Karpas-422 (cell line): ENCODE data around the gene SPP1. TPM values are rescaled to one million over a fixed set of nuclear protein-coding genes. Genes with fewer than 3 reads are reported as not detected.
"Not testable (repeated sequence)": the region's sequence is repeated elsewhere in the genome, so short reads cannot be mapped to it uniquely, and the experiment has no call there.

Source experiments
- DNase-seq: peaks from one replicate; pipeline ENCODE4 v3.0.0-alpha.2; 2015
- H2AFZ ChIP-seq: fragments of 200-600 bp; sonication (generic); 2 replicates; pipeline ENCODE4 v1.6.1; 2014; ENCODE audit warnings: antibody characterized with exemption, low read length, mixed read lengths
- H3K27ac ChIP-seq: fragments of 200-600 bp; sonication (generic); 2 replicates; pipeline ENCODE4 v1.5.1; 2014; ENCODE audit warnings: mild to moderate bottlenecking, low read length, moderate library complexity
- H3K27me3 ChIP-seq: fragments of 200-600 bp; sonication (generic); 2 replicates; pipeline ENCODE4 v1.6.1; 2014; ENCODE audit warnings: low read length, mixed read lengths
- H3K36me3 ChIP-seq: fragments of 200-600 bp; sonication (generic); 2 replicates; pipeline ENCODE4 v1.6.1; 2014; ENCODE audit warnings: low read length, mixed read lengths; ENCODE audit not compliant: insufficient read depth
- H3K4me1 ChIP-seq: fragments of 200-600 bp; sonication (generic); 2 replicates; pipeline ENCODE4 v1.6.1; 2014; ENCODE audit warnings: mild to moderate bottlenecking, low read length, mixed read lengths
- H3K4me2 ChIP-seq: fragments of 200-600 bp; sonication (generic); 2 replicates; pipeline ENCODE4 v1.6.1; 2014; ENCODE audit warnings: low read length, low read depth, mild to moderate bottlenecking; ENCODE audit not compliant: poor library complexity, severe bottlenecking
- H3K4me3 ChIP-seq: fragments of 200-600 bp; sonication (generic); 2 replicates; pipeline ENCODE4 v1.5.1; 2014; ENCODE audit warnings: mild to moderate bottlenecking, antibody characterized with exemption, low read length, mixed read lengths
- H3K79me2 ChIP-seq: fragments of 200-600 bp; sonication (generic); 2 replicates; pipeline ENCODE4 v1.6.1; 2014; ENCODE audit warnings: mild to moderate bottlenecking, low read length, mixed read lengths
- H3K9ac ChIP-seq: fragments of 200-600 bp; sonication (generic); 2 replicates; pipeline ENCODE4 v1.6.0; 2014; ENCODE audit warnings: low read length
- H3K9me2 ChIP-seq: fragments of 200-600 bp; sonication (generic), shearing (Covaris generic); replicated peaks from 2 replicates; pipeline ENCODE4 v1.6.0; 2014; ENCODE audit warnings: mild to moderate bottlenecking, low read length, moderate library complexity; ENCODE audit not compliant: insufficient read depth
- H3K9me3 ChIP-seq: fragments of 300-700, 200-600 bp; sonication (generic); 2 replicates; pipeline ENCODE4 v1.6.1; 2014; ENCODE audit warnings: low read length, mixed read lengths
- H4K20me1 ChIP-seq: fragments of 200-600 bp; sonication (generic); 2 replicates; pipeline ENCODE4 v1.6.1; 2014; ENCODE audit warnings: mild to moderate bottlenecking, antibody characterized with exemption, low read length, low read depth; ENCODE audit not compliant: insufficient read depth
- small RNA-seq: library from RNA; depleted of rRNA; stranded (forward); fragments of <200 nt; gene quantifications from one replicate; pipeline ENCODE3, GENCODE V24; 2014
- total RNA-seq: library from RNA; depleted of rRNA; stranded (reverse); fragments of >200 nt; shearing (Covaris generic); gene quantifications from 2 replicates; pipeline ENCODE4 v1.2.3, GENCODE V29; 2014; ENCODE audit warnings: low replicate concordance; rRNA removed

SPP1 gene
- total RNA-seq, 1 experiment from 2014 or later: not detected

DNA sequence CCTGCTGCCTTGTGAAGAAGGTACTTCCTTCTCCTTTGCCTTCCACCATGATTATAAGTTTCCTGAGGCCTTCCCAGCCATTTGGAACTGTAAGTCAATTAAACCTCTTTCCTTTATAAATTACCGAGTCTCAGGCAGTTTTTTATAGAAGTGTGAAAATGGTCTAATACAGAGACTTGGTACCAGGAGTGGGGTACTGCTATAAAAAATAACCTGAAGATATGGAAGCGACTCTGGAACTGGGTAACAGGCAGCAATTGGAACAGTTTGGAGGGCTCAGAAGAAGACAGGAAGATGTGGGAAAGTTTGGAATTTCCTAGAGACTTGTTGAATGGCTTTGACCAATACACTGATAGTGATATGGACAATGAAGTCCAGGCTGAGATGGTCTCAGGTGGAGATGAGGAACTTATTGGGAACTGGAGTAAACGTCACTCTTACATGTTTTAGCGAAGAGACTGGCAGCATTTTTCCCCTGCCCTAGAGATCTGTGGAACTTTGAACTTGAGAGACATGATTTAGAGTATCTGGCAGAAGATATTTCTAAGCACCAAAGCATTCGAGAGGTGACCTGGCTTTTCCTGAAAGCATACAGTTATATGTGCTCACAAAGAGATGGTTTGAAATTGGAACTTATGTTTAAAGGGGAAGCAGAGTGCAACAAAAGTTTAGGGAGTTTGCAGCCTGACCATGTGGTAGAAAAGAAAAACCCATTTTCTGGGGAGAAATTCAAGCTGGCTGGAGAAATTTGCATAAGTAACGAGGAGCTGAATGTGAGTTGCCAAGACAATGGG, 50.6 kb downstream of the SPP1 start:
- H4K20me1 ChIP-seq, H3K4me3 ChIP-seq, H3K9me3 ChIP-seq, H3K4me2 ChIP-seq, H3K27ac ChIP-seq, DNase-seq, H3K9me2 ChIP-seq, H2AFZ ChIP-seq, H3K27me3 ChIP-seq, H3K9ac ChIP-seq, H3K4me1 ChIP-seq: not testable (repeated sequence)
- peaks cover 42% of the 10 kb centered on the region for H3K79me2 ChIP-seq
- peaks cover 23% of the 10 kb centered on the region for H3K36me3 ChIP-seq

DNA sequence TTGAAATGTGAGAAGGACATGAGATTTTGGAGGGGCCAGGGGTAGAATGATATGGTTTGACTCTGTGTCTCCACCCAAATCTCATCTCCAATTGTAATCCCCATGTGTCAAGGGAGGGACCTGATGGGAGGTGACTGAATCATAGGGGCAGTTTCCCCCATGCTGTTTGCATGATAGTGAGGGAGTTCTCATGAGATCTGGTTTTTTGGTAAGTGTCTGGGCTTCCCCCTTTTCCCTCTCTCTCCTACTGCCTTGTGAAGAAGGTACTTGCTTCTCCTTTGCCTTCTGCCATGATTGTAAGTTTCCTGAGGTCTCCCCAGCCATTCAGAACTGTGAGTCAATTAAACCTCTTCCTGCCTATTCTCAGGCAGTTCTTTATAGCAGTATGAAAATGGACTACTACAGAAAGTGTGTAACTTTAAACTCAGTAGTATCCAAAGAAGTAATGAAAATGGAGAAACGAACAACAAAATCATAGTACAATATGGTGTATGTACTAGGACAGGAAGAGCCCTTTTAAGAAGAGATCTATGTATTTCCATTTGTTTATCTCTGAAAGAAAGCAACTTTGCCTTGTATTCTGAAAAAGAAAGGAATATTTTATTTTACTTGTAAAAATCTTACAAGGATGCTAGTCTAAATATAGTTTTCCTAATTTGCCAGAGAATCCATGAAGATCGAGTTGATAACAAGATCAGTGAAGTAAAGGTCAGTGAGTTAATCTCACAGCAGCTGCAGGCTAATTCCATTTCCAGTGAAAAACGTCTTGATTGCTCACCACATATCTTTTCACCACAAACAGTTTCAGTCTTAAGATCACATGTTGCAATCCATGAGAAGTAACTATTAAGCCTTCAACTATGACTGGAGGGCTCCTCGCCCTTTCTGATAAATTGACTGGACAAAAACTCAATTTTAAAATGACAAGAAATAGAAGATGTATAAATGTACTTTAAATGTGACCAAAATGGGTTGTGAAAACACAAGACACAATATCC, 52.4 kb downstream of the SPP1 start:
- H3K27ac ChIP-seq: no peak overlapping the region

DNA sequence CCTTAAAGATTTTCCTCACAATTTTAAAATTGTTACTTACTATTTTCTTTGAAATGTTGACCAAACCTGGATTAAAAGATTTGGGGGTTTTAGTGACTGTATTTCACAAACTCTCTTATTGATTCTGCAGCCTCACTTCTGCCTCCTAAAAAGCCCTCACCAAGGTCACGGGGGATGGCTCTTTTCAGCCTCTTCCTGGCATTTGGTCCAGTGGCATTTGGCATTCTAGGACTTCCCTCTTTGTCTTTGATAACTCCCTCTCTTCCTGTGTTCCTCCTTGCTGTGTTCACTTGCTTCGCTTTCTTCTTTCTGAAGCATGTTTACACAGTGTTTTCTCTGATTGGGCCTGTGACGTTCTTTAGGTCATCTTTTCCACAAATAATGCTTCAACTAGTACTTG, 53.4 kb downstream of the SPP1 start:
- Histone ChIP-seq H3K9me2 (no peaks in the 10 kb centered on the region), H3K79me2 (peaks cover 26% of the 10 kb centered on the region), H4K20me1 (no peaks in the 10 kb centered on the region), H3K4me3 (no peak overlapping the region), H3K4me2 (no peak overlapping the region), H3K36me3 (peaks cover under 1% of the 10 kb centered on the region; the same call in 1 of the 2 replicates), H3K4me1 (no peaks in the 10 kb centered on the region), H3K9ac (no peak overlapping the region), H3K9me3 (no peaks in the 10 kb centered on the region), H3K27me3 (no peaks in the 10 kb centered on the region), H2AFZ (no peak overlapping the region), H3K27ac (no peak overlapping the region)
- no peak for DNase-seq

More for the DNA sequence above, 52.4 kb downstream of the SPP1 start:
- DNase-seq: no peak
- Histone ChIP-seq H3K4me1 (no peaks in the 10 kb centered on the region), H3K36me3 (peaks cover 9% of the 10 kb centered on the region; the same call in 1 of the 2 replicates), H2AFZ (no peak overlapping the region), H3K9me2 (no peaks in the 10 kb centered on the region), H3K9me3 (no peaks in the 10 kb centered on the region), H4K20me1 (no peaks in the 10 kb centered on the region), H3K4me2 (no peak overlapping the region), H3K79me2 (peaks cover 31% of the 10 kb centered on the region), H3K9ac (no peak overlapping the region), H3K4me3 (no peak overlapping the region), H3K27me3 (no peaks in the 10 kb centered on the region)

DNA sequence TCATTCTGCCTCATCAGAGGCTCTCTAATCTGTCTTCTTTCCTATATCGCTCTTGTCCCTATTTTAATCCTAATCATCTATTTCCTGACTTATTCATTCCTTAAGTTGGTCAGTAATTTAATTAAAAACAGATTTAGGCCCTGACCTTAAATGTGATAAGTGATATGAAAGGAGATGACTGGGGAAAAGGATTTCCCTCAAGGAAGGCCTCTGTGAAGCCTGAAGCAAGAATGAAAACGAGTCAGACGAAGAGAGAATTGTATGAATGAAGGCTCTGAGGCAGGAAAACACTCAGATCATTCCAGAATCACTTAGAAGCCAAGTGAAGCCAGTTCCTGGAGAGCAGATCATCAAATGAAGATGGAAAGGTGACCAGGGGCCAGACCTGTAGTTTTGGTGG, 54.0 kb downstream of the SPP1 start:
- no peaks in the 10 kb centered on the region for H3K9me3 ChIP-seq
- no peak overlapping the region for H3K4me2 ChIP-seq
- no peaks in the 10 kb centered on the region for H3K4me1 ChIP-seq
- H3K27ac ChIP-seq: no peak overlapping the region
- H3K79me2 ChIP-seq: peaks cover 27% of the 10 kb centered on the region
- H3K4me3 ChIP-seq: no peak overlapping the region
- H3K36me3 ChIP-seq: no peaks in the 10 kb centered on the region; the same call in 1 of the 2 replicates
- no peak overlapping the region for H2AFZ ChIP-seq
- no peaks in the 10 kb centered on the region for H4K20me1 ChIP-seq
- no peak for DNase-seq
- no peaks in the 10 kb centered on the region for H3K9me2 ChIP-seq
- H3K27me3 ChIP-seq: no peaks in the 10 kb centered on the region
- no peak overlapping the region for H3K9ac ChIP-seq

DNA sequence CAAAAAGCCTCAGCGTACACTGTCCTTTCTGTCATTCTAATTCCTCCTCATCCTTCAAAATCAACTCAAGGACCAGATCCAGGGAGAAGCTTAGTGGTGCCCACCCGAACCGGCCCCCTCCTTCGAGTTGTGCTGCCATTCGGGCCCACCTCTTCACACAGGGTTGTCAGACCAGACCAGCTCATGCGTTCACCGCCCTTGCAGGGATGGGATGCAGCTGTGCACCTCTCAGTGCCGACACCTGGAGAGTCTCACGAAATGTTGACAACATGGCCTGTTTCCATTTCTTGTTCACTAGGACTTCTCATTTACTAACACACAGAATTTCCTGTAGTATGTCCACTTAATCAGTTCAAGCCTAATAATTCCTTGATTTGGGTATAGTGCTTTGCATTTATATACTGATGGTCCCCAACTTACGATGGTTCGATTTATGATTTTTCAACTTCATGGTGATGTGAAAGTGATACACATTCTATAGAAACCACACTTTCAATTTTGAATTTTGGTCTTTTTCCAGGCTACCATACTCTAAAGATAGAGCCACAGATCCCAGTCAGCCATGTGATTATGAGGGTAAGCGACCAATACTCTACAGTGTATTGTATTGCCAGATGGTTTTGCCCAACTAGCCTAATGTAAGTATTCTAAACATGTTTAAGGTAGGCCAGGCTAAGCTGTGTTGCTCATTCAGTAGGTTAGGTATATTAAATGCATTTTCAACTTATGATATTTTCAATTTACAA, 55.2 kb downstream of the SPP1 start:
- H3K9me3 ChIP-seq: no peaks in the 10 kb centered on the region
- no peaks in the 10 kb centered on the region for H3K4me1 ChIP-seq
- no peak overlapping the region for H3K4me3 ChIP-seq
- no peaks in the 10 kb centered on the region; the same call in 1 of the 2 replicates for H3K36me3 ChIP-seq
- H3K27ac ChIP-seq: no peak overlapping the region
- no peaks in the 10 kb centered on the region for H3K27me3 ChIP-seq
- H3K4me2 ChIP-seq: no peak overlapping the region
- no peak for DNase-seq
- H3K79me2 ChIP-seq: peaks cover 26% of the 10 kb centered on the region
- no peaks in the 10 kb centered on the region for H3K9me2 ChIP-seq
- H3K9ac ChIP-seq: no peak overlapping the region
- H2AFZ ChIP-seq: no peak overlapping the region
- H4K20me1 ChIP-seq: no peaks in the 10 kb centered on the region

Small RNA genes lying within 50 kb of the gene (small RNA-seq; reads per million reads assigned to genes)
- not detected for gene RNU1-36P

Other genes starting within 250 kb of the SPP1 start
- not detected in 2 replicates for gene IBSP, start 176.2 kb upstream of the SPP1 start, total RNA-seq
- gene MEPE, start 142.7 kb upstream of the SPP1 start, total RNA-seq: not detected in 2 replicates
- gene PKD2, start 31.9 kb downstream of the SPP1 start, total RNA-seq: 17.6 and 20.8 TPM in 2 replicates
- not detected in 2 replicates for gene ABCG2, start 182.9 kb downstream of the SPP1 start, total RNA-seq